ENCODE measurements around the gene RUNDC3A.

RUNDC3A gene

DNA sequence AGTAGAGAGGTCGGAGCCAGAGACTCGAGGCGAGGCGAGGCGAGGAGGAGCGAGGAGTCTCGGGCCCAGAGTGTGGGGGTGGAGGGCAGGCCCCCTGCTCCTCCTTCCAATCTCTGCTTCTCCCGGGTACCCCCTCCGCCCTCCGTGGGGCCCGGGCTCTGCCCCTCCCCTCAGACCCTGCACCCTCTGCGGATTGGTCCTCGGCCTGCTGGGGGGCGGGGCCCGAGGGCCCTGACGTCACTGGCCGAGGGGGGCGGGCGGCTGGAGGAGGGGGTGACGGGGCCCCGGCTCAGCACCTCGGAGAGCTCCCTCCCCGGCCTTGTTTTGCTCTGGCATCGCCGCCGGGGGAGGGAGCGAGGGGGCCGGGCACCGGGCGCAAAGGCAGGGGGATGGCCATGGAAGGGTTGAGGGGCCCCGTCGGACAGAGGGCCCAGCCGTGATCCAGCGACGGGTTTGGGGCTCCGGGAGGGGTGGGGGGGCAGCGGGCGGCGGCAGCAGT lies at the start of gene RUNDC3A:
TSS of gene RUNDC3A (plus strand) at position 282 of the 499 bp plus-strand sequence. CDS start 232 bp downstream, outside the sequence.
- DNase-seq (ENCODE audit: low read depth, low spot score): peak; percentile 67

- no peak for DNase-seq (ENCODE audit: low read depth, low spot score)
Measured at GRCh38 chr17:44258811-44259351, 49.5 kb upstream of the RUNDC3A start.

DNA sequence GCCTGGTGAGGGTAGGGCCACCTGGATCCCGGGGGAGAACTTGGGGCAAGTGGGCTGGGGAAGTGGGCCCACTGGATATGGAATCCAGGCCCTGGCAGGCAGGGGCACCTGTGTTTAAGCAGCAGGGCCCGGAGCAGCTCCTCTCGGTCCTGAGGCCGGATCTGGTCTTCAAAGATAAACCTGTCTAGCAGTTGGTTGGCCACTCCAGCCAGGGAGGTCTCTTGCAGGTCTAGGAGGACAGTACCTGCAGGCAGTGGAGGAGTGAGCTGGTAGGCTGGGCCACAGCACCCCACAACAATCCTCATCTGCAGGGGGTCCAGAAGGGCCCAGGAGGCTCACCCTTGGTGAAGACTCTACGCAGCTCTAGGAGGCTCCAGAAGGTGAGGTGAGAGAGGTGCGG lies 48.1 kb upstream of the RUNDC3A start:
- DNase-seq (ENCODE audit: low read depth, low spot score): no peak

DNA sequence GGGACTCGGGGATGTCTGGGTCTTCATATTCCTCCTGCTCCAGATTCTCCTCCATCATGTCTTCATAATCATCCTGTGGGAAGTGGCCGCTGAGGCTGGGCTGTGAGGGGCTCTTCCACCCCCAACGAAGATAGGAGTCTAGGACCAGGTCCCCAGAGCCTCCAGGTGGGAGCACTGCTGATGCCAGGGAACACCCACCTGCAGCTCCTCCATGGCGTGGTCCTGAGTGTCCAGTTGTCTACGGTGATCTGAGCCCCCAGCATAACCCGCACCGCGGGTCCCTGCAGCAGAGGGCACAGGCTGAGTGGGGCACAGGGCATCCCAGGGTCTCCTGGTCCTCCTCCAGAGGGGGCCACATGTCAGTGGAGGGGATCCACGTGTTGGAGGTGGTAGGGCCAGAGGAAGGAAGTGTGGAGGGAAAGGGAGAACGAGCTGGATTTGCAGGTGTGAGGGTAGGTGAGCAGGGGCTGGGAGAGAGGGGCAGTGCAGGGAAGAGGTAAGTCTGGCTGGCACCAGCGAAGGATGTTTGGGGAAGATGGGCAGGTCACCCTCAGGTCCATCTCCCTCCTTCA lies 45.7 kb upstream of the RUNDC3A start:
- DNase-seq (ENCODE audit: low read depth, low spot score): no peak

DNA sequence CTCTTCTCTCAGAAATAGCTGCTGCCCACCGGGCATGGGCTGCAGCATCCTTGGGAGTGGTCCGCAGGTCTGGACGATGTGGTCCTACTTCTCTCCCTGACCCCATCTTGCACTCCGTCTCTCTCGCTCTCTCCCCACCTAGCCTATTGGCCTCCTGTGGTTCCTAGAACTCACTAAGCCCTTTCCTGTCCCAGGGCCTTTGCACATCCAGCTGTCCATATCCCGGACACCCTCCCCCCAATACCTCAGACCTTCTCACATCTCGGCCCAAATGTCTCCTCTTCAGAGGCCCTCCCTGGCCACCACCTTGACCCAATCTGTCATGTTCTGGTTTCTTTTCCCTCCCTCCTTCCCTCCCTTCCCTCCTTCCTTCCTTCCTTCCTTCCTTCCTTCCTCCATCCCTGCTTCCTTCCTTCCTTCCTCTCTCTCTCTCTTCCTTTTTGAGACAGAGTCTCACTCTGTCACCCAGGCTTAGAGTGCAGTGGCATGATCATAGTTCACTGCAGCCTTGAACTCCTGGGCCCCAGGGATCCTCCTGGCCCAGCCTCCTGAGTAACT lies 45.0 kb upstream of the RUNDC3A start:
- no peak for DNase-seq (ENCODE audit: low read depth, low spot score)

DNA sequence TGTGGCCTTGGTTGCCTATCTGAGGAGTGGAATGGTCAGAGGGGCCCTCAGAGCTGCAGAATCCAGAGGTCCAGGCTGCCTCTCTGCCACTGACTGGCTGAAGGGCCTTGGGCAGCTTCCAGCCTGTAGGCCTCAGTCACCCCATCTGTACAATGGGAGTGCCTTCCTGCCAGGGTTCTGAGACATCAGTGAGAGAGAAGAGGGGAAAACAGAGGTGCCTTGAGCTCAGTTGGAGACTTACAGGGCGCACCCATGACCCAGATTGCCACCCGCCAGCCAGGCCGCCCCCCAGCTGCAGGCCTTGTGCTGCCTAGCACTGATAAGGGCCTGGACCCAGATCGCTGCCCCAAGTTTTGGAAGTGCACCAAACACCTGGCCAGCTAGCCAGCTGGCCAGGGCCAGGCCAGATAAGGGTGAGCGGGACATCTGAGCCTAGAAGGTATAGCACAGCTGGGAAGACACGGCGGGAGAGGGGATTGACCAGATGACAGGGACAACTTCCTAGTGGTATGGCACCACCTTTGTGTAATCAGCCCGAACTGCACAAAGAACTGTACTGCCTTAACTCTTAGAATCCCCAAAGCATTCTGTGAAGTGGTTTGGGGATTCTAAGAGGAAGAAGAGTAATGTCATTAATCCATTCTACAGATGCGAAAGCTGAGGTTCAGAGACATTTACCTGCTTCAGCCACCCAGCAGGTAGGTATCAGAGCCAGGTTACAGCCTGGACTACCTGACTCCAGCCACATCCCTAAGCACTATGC lies 41.8 kb upstream of the RUNDC3A start:
- no peak for DNase-seq (ENCODE audit: low read depth, low spot score)

DNA sequence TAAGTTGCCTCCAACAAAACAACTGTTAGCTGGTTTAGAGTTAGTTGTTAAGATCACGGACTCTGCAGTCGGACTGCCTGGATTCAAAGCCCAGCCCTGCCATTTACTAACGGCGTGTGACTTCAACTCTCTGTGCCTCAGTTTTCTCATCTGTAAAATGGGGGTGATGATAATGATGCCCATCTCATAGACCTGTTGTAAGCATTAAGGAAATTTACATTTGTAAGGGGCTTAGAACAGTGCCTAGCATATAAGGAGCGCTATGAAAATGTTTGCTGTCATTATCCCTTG lies 41.3 kb upstream of the RUNDC3A start:
- no peak for DNase-seq (ENCODE audit: low read depth, low spot score)

DNA sequence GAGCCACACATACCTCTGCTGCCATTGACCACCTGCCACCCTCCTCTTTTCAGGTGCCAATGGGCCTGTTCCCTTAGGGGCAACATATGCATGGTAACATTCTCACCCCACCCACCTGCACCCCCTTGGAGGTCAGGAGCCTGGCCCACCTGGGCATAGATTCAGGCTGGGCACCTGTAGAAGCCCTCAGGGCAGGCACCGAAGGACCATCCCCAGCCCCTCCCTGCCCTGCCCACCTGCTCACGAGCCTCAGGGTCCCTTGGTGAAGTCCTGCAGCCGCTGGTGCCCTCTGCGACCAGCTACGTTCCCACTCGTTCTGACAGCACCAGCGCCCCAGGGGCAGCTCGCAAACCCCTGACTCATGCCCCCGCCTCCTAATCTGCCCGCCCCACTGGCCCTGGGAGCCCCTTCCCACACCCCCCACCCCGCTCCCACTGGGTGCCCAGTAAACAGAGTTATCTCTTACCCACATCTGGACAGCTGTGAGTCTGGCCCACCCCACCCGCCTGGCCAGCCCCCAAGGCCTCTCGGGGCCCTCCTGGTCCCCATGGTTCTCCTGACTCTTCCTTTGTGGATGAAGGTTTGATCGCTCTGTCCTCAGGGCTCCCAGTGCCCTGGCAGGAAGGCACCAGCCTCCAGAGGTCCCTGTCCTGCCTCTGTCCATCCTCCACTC lies 40.4 kb upstream of the RUNDC3A start, which contains the start of gene SLC4A1:
TSS of gene SLC4A1 (minus strand) at position 318 of the 673 bp plus-strand sequence. CDS start 5,269 bp downstream, outside the sequence.
- DNase-seq (ENCODE audit: low read depth, low spot score): no peak

- DNase-seq (ENCODE audit: low read depth, low spot score): no peak
Measured at GRCh38 chr17:44268709-44269534, 39.5 kb upstream of the RUNDC3A start.

DNA sequence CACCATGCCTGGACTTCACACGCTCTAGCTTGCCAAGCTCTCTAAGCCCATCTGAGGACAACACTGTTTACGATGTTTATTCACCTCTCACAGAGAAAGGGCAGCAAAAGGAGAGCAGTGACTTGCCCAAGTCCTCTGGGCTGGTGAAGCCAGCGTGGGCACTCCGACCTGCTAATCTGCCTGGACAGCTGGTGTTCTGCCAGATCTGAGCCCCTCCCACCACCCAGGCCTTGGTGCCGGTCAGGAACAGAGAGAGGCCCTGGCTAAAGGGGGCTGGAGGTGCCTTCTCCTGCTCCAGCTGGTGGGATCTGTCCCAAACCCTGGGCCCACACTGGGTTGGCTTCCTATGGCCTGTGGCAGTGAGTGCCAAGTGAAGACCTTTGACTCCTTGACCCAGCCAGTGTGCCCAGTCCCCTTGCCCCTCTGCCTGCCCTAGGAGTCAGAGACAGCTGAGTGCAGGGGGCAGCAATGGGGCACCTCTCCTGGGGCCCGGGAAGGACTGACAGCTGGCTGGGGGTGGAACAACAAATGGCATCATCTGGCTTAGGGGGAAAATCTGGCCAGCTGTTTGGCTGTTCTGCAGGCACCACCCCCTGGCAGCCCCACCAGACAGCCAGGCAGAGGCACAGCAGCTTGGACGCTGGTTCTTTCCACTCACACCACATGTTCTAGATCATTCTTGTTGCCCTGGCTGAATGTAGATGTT lies 38.7 kb upstream of the RUNDC3A start:
- DNase-seq (ENCODE audit: low read depth, low spot score): no peak

DNA sequence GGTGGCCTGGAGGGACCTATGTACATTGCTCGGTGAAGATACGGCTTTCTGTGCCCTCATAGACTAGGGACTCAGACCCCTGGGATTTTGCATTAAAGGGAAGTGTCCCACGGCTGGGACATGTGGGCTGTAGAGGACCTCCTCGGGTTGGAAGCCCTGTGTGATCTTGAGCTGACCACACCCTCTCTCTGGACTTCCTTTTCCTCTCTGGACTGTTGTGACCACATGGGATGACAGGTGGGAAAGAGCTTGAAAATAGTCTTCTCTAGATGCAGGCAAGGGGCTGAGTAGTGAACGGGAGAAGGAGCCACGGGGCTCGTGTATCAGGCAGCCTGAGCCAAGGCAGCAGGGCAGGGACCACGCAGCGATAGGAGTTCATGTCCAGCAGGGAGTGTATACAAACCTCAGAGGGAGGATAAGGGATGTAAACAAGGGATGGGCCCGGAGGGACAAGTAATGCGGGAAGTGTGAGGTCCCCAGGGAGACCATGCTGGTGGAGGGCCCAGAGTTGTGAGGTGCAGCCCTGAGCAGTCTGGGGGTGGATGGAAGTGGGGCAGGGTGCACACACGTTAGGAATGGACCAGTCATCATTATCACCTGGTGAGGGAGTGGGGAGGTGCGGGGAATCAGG lies 36.0 kb upstream of the RUNDC3A start:
- DNase-seq (ENCODE audit: low read depth, low spot score): no peak

GRCh38 chr17:44272954-44273353 lies 35.4 kb upstream of the RUNDC3A start:
- no peak for DNase-seq (ENCODE audit: low read depth, low spot score)

DNA sequence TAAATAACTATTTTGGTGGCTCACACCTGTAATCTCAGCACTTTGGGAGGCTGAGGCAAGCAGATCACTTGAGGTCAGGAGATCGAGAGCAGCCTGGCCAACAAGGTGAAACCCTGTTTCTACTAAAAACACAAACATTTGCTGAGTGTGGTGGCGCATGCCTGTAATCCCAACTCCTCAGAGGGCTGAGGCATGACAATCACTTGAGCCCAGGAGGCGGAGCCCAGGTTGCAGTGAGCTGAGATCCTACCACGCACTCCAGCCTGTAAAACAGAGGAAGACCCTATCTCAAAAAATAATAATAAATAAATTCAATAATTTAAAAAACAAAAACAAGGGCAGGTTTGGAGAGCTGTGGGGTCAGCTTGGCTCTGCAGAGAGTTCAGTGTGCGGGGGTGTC lies 34.8 kb upstream of the RUNDC3A start:
- DNase-seq (ENCODE audit: low read depth, low spot score): no peak

GRCh38 chr17:44277976-44278375 lies 30.4 kb upstream of the RUNDC3A start:
- no peak for DNase-seq (ENCODE audit: low read depth, low spot score)

- no peak for DNase-seq (ENCODE audit: low read depth, low spot score)
Measured at GRCh38 chr17:44279346-44279665, 29.1 kb upstream of the RUNDC3A start.

DNA sequence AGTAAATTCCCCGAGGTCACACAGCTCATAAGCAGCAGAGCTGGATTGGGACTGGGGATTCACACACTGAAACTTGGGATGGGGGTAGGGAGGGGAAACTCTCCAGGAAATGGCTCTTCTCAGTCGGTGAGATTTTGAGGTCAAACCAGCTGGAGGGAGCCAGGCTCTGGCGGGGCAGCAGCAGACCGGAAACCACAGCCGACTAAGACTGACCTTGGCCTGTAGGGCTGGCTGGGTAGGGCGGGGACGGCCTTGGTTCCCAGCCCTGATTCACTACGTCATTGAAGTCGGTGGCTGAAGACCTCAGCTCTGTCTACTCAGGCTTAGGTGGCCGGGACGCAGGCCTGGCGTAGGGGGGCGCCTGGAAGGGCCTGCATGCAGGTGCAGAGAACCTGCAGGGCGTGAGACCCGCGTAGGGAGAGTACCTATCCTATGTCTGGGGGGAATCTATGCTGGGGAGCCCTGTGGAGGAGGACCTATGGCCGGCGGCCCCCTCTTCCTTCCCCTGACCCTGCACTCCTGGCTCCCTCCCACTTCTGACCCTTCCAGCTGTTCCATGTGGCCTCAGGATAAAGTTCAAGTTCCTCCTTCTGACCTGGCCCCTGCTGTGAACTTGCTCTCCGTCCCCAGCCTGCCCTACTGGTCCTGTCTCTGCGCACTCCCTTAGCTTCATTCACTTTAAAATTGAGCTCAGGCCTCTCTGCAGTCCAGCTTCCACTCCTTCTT lies 28.6 kb upstream of the RUNDC3A start:
- no peak for DNase-seq (ENCODE audit: low read depth, low spot score)

GRCh38 chr17:44280392-44280937 lies 27.9 kb upstream of the RUNDC3A start:
- DNase-seq (ENCODE audit: low read depth, low spot score): no peak

DNA sequence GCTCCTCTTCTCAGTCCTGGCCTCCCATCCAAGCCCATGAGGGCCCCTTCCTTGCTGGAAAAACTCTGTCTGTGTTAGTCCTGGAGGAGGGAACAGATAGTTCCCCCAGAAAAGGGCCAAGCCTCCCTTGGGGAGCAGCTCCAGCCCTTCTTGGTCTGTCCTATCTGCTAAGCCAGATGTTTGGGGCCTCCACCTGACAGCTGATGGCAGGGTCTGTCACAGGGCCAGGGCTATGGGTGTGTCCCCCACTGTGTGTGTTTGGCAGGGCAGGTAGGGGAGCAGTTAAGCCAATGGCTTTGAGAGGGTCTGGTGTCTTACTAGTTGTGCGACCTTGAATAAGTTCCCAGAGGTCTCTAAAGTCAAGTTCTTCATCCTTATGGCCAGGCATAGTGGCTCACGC lies 26.8 kb upstream of the RUNDC3A start:
- no peak for DNase-seq (ENCODE audit: low read depth, low spot score)

DNA sequence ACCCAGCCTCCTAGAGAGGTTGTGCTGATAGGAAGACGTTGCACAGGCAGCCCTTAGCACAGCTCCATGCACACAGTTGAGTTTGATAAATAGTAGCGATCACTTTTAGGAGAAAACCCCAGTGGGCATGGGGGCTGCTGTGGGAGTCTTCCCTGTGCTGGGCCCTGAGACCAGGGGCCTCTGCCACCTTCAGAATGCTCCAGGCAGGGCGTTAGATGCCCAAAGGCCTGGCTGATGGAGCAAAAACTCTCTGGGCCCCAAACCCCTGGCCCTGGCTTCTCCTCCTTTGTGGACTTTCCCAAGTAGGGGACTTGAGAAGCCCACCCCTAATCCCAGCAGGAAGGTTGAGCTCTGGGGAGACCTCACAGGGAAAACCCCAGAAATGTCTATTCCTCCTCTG lies 26.1 kb upstream of the RUNDC3A start:
- no peak for DNase-seq (ENCODE audit: low read depth, low spot score)
